SJSA1 (cell line): ENCODE results near the gene DLX4. TPM values are rescaled to one million over a fixed set of nuclear protein-coding genes. Genes with fewer than 3 reads are reported as not detected.
A peak's percentile ranks its signal among the peaks of the same experiment; 100 is the strongest.

Experiments
- DNase-seq, 2 experiments: peaks; one replicate each; pipeline ENCODE4 v3.0.0-alpha.2; 2015 to 2020; ENCODE audit warnings: low spot score in 2 of 2, low read depth in 1 of 2
- H3K27ac ChIP-seq: fragments of 250-450 bp; sonication (Bioruptor Pico); 2 replicates; pipeline ENCODE4 v1.5.1; 2020; ENCODE audit warnings: mild to moderate bottlenecking, moderate library complexity
- H3K27me3 ChIP-seq: fragments of 250-450 bp; sonication (Bioruptor Pico); replicated peaks from 2 replicates; pipeline ENCODE4 v1.5.1; 2020; ENCODE audit warnings: mild to moderate bottlenecking, moderate library complexity
- H3K36me3 ChIP-seq: fragments of 250-450 bp; sonication (Bioruptor Pico); 2 replicates; pipeline ENCODE4 v1.5.1; 2020; ENCODE audit warnings: mild to moderate bottlenecking
- H3K4me1 ChIP-seq: fragments of 250-450 bp; sonication (Bioruptor Pico); replicated peaks from 2 replicates; pipeline ENCODE4 v1.6.1; 2021; ENCODE audit warnings: mild to moderate bottlenecking
- H3K4me3 ChIP-seq: fragments of 250-450 bp; sonication (Bioruptor Pico); 2 replicates; pipeline ENCODE4 v1.5.1; 2020; ENCODE audit warnings: mild to moderate bottlenecking
- H3K9me3 ChIP-seq: fragments of 250-450 bp; sonication (Bioruptor Pico); replicated peaks from 2 replicates; pipeline ENCODE4 v1.5.1; 2020; ENCODE audit warnings: mild to moderate bottlenecking
- total RNA-seq: library from RNA; depleted of rRNA; stranded (reverse); fragments of >200 nt; shearing (Covaris generic); gene quantifications from 2 replicates; pipeline ENCODE4 v1.2.3, GENCODE V29; 2014

DLX4 gene
- total RNA-seq, 1 experiment from 2014 or later: not detected

DNA sequence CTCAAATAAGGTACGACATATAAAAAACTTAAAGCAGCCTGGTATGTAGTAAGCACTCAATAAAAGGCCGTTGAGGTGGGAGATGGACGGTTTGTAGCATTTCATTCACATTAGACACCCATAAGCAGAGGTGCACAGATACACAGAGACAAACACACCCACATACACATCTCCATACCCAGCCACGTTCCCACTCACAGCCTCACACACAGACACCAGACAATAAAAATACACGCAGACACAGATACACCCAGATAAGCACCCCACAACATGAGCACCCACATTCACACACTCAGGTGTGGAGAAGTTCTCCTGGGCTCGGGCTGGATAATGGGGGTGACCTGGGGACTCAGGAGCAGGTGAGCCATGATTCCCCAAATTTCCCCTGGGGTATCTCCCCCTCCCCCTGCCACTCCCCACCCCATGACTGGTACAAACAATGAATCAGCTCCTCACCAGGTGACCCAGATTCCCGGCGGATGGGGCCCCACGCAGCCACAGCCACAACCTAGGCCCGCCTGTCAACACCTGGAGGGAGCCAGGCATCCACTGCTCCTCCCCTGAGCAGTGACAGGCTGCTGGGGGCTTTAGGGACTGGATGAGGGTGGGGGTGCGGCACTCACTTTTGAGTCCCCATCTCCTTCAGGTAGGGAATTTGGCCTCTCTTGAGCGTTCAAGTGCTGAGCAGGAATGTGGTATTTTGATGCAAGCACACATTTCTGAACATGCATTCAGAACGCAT is 23.4 kb downstream of the DLX4 start:
- Histone ChIP-seq H3K9me3 (no peaks in the 10 kb centered on the region), H3K4me1 (peaks cover 41% of the 10 kb centered on the region), H3K27me3 (peaks cover 87% of the 10 kb centered on the region), H3K4me3 (no peak overlapping the region), H3K36me3 (no peaks in the 10 kb centered on the region), H3K27ac (no peak overlapping the region)
- no peak for DNase-seq

DNA sequence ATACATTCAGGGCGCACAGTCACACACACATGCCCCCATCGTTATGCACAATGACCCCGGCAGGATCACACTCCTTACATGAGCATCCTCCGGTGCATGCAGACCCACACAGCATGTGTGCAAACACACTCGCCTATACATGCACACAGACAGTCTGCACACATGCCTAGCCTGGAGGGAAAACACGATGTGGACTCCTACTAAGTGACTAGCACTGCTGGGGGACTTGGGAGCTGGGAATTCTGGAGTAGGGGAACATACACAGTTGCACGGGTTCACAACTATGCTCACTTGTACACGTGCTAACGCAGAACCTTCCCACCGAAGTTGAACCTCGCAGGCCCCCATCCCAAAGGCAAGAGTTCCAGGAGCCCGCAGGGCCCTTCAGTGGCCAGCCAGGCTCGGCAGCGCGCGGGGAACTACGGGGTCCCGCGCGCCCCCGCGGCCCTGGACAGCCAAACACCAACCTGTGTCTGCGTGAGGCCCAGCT is 24.0 kb downstream of the DLX4 start:
- Histone ChIP-seq H3K27me3 (peaks cover 82% of the 10 kb centered on the region), H3K4me1 (peaks cover 41% of the 10 kb centered on the region), H3K27ac (no peak overlapping the region), H3K36me3 (no peaks in the 10 kb centered on the region), H3K9me3 (no peaks in the 10 kb centered on the region), H3K4me3 (no peak overlapping the region)
- no peak for DNase-seq

GRCh38 chr17:49993423-49994060 is 24.6 kb downstream of the DLX4 start:
- Histone ChIP-seq H3K4me1 (peaks cover 38% of the 10 kb centered on the region), H3K27me3 (peaks cover 77% of the 10 kb centered on the region), H3K4me3 (peak overlapping the region; percentile 23), H3K9me3 (no peaks in the 10 kb centered on the region), H3K27ac (no peak overlapping the region), H3K36me3 (no peaks in the 10 kb centered on the region)
- no peak for DNase-seq

DNA sequence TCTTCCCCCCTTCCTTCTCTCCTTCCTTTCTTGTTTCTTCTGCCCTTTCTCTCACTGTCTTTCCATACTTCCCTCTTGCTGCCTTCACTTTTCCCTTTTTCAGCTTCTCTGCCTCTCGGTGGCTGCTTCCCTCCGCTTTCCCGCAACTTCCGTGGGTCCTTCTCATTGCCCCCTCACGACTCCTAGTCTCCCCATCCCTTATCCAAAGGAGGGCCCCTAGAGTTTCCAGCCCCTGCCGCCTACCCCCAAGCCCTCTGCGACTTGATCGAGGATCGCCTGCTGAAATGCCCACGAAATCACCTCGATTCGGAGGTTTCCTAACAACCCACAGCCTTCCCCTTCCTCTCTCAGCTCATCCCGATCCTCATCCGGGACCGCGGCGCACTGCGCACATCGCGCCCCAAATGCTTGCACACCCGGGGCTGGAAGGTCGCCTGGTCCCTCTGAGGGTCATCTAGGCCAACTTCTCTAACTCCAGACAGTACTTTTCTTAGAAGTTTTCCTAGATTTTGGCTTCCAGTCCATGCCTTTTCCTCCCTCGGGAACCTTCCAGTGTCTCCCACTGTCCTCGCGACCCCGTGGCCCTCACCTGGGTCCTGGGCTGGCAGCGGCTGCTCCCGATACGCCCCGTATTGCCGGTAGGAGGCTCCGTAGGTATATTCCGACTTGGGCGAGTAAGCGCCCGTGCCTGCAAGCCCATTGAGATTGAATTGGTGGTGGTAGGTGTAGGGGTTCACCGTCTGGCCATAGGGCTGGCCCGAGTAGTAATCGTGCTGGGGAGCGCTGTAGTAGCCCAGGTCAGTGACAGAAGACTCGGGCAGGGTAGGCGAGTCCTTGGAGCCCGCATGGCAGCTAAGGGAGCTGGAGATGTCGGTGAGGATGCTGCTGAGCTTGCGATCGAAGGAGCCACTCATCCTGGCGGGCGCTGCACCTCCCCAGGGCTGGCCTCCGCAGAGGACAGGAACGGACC is 25.4 kb downstream of the DLX4 start:
- no peak for DNase-seq
- H3K9me3 ChIP-seq: no peaks in the 10 kb centered on the region
- no peak overlapping the region for H3K27ac ChIP-seq
- H3K27me3 ChIP-seq: peaks cover 69% of the 10 kb centered on the region
- no peak overlapping the region for H3K4me3 ChIP-seq
- peaks cover 38% of the 10 kb centered on the region for H3K4me1 ChIP-seq
- no peaks in the 10 kb centered on the region for H3K36me3 ChIP-seq

DNA sequence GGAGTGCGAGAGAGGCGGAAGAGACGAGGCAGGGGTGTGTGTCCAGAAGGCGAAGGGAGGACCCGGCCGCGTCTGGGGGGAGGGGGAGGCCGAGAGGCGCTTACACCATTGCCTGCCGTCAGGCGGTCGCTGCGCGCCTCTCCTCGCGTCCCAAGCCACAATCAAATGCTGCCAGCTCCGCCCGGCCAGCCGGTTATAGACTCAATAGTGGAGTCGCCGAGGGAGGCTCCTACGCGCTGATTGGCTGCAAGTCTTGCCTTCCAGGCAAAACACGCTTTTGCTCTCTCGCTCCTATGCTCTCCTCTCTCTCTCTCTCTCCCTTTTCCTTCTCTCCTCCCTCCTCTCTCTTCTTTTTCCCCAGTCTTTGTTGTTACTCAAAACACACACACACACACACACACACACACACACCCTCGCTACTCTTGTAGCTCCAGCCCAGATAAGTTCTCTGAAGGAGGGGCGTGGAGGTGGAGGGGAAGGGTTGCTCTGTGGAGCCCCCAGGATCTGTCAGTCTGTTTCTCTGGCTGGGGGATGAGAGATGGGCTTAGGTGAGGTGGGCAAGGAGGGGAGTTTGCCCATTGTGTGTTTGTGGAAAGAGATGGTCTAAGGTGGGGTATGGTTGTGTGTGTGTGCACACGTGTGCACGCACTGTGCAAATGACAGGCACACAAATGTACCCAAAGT is 26.2 kb downstream of the DLX4 start, which contains the start of gene DLX3:
Gene DLX3, minus strand, starts transcription at position 170 of the 684 bp plus-strand sequence. CDS start 226 bp downstream, outside the sequence.
- H3K4me1 ChIP-seq: peaks cover 38% of the 10 kb centered on the region
- no peaks in the 10 kb centered on the region for H3K9me3 ChIP-seq
- H3K27ac ChIP-seq: no peak within 1 kb of the TSS
- H3K36me3 ChIP-seq: no peaks in the 10 kb centered on the region
- H3K4me3 ChIP-seq: no peak within 1 kb of the TSS
- H3K27me3 ChIP-seq: peaks cover 68% of the 10 kb centered on the region
- DNase-seq: peak; percentile 63 to 83

DNA sequence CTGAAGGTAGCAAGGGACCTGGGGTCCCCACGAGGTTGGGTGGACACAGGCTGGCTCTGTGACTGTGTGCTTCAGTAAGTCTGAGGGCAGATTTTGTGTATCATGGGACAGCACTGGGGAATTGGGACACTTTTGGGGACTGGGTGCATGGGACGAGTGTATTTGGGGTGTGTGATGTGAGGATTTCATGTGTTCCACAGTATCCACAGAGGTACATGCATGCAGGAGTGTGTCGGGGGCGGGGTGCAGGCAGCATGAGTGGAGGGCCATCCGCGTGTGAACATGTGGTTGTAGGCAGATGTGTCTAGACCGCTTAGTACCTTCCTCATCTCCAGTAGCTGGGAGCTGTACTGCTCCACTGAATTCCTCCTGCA is 27.1 kb downstream of the DLX4 start:
- H3K9me3 ChIP-seq: no peaks in the 10 kb centered on the region
- H3K36me3 ChIP-seq: no peaks in the 10 kb centered on the region
- DNase-seq: no peak
- H3K27ac ChIP-seq: no peak overlapping the region
- peaks cover 69% of the 10 kb centered on the region for H3K27me3 ChIP-seq
- H3K4me1 ChIP-seq: peaks cover 38% of the 10 kb centered on the region
- no peak overlapping the region for H3K4me3 ChIP-seq

- Histone ChIP-seq H3K9me3 (no peaks in the 10 kb centered on the region), H3K4me3 (peak overlapping the region; percentile 30), H3K4me1 (peaks cover 38% of the 10 kb centered on the region), H3K36me3 (no peaks in the 10 kb centered on the region), H3K27ac (no peak overlapping the region), H3K27me3 (peaks cover 69% of the 10 kb centered on the region)
- DNase-seq: peak; percentile 71 to 80
These were observed 27.7 kb downstream of the DLX4 start for GRCh38 chr17:49996495-49997300.

- no peaks in the 10 kb centered on the region for H3K36me3 ChIP-seq
- no peaks in the 10 kb centered on the region for H3K9me3 ChIP-seq
- H3K27ac ChIP-seq: no peak overlapping the region
- H3K27me3 ChIP-seq: peaks cover 69% of the 10 kb centered on the region
- DNase-seq: peak in 1 of 2 experiments; percentile 31
- peaks cover 38% of the 10 kb centered on the region for H3K4me1 ChIP-seq
- no peak overlapping the region for H3K4me3 ChIP-seq
These were observed 28.3 kb downstream of the DLX4 start for GRCh38 chr17:49997301-49997650.

DNA sequence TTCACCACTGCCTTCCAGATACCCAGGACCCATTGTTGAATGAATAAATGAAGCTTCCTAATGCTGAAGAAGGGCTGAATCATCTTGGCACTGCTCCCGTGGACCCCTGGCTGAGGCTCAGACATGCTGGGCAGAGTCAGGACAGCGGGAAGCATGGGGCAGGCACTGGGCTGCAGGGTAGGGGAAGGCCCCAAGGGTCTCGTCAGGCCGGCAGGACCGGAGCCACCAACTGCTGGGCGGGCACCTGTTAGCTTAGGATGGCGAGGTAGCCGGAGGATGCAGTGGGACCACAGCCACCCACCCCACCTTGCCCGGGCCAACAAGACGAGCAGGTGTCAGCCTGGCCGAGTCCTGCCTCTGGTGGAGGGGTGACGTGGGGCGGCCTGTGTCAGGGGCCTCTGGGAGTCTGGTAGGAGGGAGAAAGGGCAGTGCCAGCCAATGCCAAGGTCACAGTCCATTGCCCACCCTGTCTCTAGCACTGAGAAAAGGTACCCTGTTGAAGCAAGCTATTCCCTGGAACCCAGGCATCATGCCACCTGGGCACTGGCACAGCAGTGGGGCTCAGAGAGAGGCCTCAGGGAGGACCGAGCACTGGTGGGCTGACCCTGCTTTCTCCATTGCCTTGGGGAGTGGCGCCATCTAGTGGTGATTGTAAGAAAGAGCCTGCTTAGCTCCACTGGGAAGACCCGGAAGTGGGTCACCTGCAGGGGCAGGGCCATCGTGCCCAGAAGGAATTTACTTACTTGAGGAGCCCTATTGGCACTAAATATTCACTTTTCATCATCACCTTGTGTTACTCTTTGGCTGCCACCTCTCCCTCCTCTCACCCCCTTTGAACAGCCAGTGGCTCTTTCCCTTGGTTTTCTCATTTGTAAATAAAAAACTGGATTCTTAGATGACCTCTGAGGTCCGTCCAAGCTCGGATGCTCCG is 29.0 kb downstream of the DLX4 start:
- peak; percentile 79 to 92 for DNase-seq
- Histone ChIP-seq H3K4me3 (no peak overlapping the region), H3K27ac (no peak overlapping the region), H3K4me1 (peaks cover 38% of the 10 kb centered on the region), H3K9me3 (no peaks in the 10 kb centered on the region), H3K36me3 (no peaks in the 10 kb centered on the region), H3K27me3 (peaks cover 66% of the 10 kb centered on the region)

- no peaks in the 10 kb centered on the region for H3K9me3 ChIP-seq
- H3K36me3 ChIP-seq: no peaks in the 10 kb centered on the region
- peaks cover 61% of the 10 kb centered on the region for H3K27me3 ChIP-seq
- H3K27ac ChIP-seq: no peak overlapping the region
- H3K4me1 ChIP-seq: peaks cover 29% of the 10 kb centered on the region
- DNase-seq: no peak
- H3K4me3 ChIP-seq: no peak overlapping the region
These were observed 30.0 kb downstream of the DLX4 start for GRCh38 chr17:49998836-49999511.

GRCh38 chr17:50003911-50004310 is 34.9 kb downstream of the DLX4 start:
- Histone ChIP-seq H3K27me3 (peaks cover 41% of the 10 kb centered on the region), H3K27ac (no peak overlapping the region), H3K36me3 (no peaks in the 10 kb centered on the region), H3K4me1 (no peaks in the 10 kb centered on the region), H3K4me3 (no peak overlapping the region), H3K9me3 (peaks cover 2% of the 10 kb centered on the region; the same call in 1 of the 2 replicates)
- no peak for DNase-seq
